Endothelial cell of umbilical vein (primary cell): Measurements from ENCODE around the gene SPOPL.

Source experiments
- EZH2 ChIP-seq: IDR thresholded peaks from 2 replicates; pipeline ENCODE4 v1.6.1; 2012; ENCODE audit warnings: borderline replicate concordance, low read depth, mild to moderate bottlenecking, moderate library complexity, low read length, inconsistent platforms; ENCODE audit not compliant: severe bottlenecking
- JUN ChIP-seq: IDR thresholded peaks from 2 replicates; pipeline ENCODE4 v1.6.1; 2011; ENCODE audit warnings: borderline replicate concordance, low read depth; ENCODE audit not compliant: insufficient read length, insufficient read depth
- MYC ChIP-seq: IDR thresholded peaks from one replicate; pipeline ENCODE4 v1.6.1; 2011; ENCODE audit warnings: mild to moderate bottlenecking, low read depth, low read length
- POLR2A ChIP-seq: IDR thresholded peaks from 2 replicates; pipeline ENCODE4 v1.6.1; 2012; ENCODE audit warnings: low read depth, mild to moderate bottlenecking, control low read depth, low read length
- POLR2AphosphoS5 ChIP-seq: IDR thresholded peaks from 2 replicates; pipeline ENCODE4 v1.6.1; 2012; ENCODE audit warnings: low read depth, mild to moderate bottlenecking, control low read depth, low read length, moderate library complexity; ENCODE audit not compliant: insufficient read depth
- TF ChIP-seq, protein P1 (sequence below), 2 donors: IDR thresholded peaks; 1 replicate in 1 of 2; 2 replicates in 1 of 2; pipeline ENCODE4 v1.5.1; 2011; ENCODE audit warnings: low read length in 2 of 2, mild to moderate bottlenecking in 2 of 2, moderate library complexity in 2 of 2, control low read depth in 1 of 2, inconsistent platforms in 1 of 2, low read depth in 1 of 2; ENCODE audit not compliant: insufficient read depth in 1 of 2; ENCODE audit errors: extremely low read depth in 1 of 2
- TF ChIP-seq, protein P2 (sequence below): IDR thresholded peaks from 2 replicates; pipeline ENCODE4 v1.6.1; 2011; ENCODE audit not compliant: insufficient read depth, insufficient read length

GRCh38 chr2:138621139-138621538, 119.6 kb downstream of the SPOPL start:
- TF ChIP-seq, protein P1, sequence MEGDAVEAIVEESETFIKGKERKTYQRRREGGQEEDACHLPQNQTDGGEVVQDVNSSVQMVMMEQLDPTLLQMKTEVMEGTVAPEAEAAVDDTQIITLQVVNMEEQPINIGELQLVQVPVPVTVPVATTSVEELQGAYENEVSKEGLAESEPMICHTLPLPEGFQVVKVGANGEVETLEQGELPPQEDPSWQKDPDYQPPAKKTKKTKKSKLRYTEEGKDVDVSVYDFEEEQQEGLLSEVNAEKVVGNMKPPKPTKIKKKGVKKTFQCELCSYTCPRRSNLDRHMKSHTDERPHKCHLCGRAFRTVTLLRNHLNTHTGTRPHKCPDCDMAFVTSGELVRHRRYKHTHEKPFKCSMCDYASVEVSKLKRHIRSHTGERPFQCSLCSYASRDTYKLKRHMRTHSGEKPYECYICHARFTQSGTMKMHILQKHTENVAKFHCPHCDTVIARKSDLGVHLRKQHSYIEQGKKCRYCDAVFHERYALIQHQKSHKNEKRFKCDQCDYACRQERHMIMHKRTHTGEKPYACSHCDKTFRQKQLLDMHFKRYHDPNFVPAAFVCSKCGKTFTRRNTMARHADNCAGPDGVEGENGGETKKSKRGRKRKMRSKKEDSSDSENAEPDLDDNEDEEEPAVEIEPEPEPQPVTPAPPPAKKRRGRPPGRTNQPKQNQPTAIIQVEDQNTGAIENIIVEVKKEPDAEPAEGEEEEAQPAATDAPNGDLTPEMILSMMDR (IDR thresholded peaks at IDR 0.05; ENCODE audit: extremely low read depth in 1 of 2, insufficient read depth in 1 of 2, low read depth in 1 of 2, low read length in 2 of 2), result no peak
- no peak for TF ChIP-seq POLR2AphosphoS5
- no peak for TF ChIP-seq EZH2
- TF ChIP-seq, protein P2, sequence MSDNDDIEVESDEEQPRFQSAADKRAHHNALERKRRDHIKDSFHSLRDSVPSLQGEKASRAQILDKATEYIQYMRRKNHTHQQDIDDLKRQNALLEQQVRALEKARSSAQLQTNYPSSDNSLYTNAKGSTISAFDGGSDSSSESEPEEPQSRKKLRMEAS, result no peak
- TF ChIP-seq POLR2A, result no peak
- no peak for TF ChIP-seq MYC
- TF ChIP-seq JUN, result no peak
